HUDEP-2 (cell line): Measurements from ENCODE around the gene TGM5.
"Not testable (repeated sequence)": the region's sequence is repeated elsewhere in the genome, so short reads cannot be mapped to it uniquely, and the experiment has no call there.

ENCODE experiments used
- DNase-seq, 76 experiments: peaks; one replicate each; lab custom pipeline; 2025; ENCODE audit not compliant: unreplicated experiment in 76 of 76; lab: John Stamatoyannopoulos, UW

The TGM5 gene, protein sequence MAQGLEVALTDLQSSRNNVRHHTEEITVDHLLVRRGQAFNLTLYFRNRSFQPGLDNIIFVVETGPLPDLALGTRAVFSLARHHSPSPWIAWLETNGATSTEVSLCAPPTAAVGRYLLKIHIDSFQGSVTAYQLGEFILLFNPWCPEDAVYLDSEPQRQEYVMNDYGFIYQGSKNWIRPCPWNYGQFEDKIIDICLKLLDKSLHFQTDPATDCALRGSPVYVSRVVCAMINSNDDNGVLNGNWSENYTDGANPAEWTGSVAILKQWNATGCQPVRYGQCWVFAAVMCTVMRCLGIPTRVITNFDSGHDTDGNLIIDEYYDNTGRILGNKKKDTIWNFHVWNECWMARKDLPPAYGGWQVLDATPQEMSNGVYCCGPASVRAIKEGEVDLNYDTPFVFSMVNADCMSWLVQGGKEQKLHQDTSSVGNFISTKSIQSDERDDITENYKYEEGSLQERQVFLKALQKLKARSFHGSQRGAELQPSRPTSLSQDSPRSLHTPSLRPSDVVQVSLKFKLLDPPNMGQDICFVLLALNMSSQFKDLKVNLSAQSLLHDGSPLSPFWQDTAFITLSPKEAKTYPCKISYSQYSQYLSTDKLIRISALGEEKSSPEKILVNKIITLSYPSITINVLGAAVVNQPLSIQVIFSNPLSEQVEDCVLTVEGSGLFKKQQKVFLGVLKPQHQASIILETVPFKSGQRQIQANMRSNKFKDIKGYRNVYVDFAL

DNA sequence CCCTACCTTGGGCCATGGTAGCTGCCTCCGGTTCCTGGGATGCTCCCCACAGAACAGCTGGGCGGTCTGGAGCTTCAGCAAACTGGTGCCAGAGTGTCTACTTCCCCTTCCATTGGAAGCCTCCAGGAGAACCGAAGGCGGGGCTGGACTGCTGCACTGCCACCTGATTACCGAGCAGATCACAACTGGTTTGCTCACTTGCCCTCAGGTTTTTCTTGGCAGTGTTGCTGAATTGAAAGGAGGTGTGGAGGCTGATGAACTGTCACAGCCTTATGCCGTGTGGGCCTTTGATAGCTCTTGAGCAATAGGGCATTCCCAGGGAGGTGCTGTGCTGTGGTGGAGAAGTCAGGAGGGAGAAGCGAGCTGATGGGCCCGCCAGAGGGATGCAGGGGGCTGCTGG lies at the start of gene TGM5:
TSS of gene TGM5 (minus strand) at position 95 of the 400 bp plus-strand sequence. CDS start at position 16, 79 bp downstream.
- DNase-seq: no peak

DNA sequence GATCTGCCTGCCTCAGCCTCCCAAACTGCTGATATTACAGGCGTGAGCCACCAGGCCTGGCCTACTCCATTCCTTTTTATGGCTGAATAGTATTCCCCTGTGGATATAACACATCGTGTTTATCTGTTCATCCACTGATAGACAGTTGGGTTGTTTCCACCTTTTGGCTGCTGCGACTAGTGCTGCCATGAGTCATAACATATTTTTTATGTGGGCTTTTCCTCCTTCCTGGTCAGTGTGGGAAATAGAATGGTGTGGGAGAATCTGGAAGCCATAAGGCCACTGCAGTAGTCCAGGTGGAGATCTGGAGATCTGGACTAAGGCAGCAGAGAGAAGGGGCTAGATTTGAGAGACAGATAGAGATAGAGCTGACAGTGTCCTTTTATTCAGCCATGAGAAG lies 47.4 kb upstream of the TGM5 start:
- no peak for DNase-seq

DNA sequence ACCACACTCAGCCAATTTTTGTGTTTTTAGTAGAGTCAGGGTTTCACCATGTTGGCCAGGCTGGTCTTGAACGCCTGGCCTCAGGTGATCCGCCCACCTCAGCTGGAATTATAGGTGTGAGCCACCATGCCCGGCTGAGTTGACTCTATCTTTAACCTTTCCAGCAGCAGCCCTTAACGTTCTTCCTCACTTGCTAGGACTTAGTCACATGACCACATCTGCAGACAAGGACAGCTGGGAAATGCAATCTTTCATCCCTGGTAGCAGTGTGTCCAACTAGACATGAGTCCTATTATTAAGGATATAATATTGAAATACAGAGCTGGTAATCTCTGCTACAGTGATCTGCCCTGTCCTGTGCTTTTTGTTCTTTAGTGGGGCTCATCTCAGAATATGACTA lies 45.6 kb upstream of the TGM5 start:
- DNase-seq: no peak

DNA sequence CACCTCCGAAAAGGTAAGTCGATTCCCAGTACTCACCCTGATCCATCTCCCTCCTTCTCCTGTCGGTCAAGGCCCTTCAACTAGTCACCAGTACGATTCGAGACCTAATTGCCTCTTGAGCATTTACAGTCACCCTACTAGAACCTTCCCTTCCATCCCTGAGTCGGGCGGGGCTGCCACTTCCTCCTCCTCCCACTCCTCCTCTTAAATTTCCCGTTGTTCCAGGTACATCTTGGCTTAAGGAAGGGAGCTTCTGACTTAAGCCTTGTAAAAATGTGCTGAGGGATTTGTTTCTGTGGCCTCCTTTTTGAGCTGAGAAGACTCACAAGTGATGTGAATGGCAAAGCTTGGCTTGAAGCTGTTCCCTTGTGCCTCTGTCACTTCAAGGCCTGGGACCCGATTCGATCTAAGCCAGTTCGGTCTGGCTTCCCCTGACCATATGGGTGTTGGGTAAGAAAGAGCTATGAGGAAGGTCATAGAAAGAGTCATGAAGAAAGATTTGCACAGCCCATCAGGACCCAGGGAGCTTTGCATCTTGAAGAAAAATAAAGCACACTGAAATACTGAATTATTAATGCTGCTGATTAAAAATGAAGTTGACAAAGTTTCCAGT lies 35.6 kb upstream of the TGM5 start, which contains the start of gene TGM7:
TSS of gene TGM7 (minus strand) at position 51 of the 613 bp plus-strand sequence.
- no peak for DNase-seq

DNA sequence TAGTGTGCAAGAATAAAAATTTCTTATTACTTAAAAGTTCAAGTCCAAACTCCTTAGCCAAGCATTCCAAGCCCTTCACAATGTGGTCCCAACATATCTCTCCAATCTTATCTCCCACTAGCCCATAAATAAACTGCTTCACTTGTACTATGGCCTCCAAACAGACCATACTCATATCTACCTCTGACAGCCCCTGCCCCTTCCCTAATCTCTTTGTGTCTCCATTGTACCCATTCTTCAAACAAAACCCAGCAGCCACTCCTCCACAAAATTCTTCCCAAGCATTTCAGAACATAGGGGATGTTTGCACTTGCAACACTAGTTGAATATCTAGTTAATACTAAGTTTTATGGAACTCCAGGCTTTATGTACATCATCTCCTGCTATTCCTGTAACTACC lies 33.2 kb upstream of the TGM5 start:
- DNase-seq: no peak

DNA sequence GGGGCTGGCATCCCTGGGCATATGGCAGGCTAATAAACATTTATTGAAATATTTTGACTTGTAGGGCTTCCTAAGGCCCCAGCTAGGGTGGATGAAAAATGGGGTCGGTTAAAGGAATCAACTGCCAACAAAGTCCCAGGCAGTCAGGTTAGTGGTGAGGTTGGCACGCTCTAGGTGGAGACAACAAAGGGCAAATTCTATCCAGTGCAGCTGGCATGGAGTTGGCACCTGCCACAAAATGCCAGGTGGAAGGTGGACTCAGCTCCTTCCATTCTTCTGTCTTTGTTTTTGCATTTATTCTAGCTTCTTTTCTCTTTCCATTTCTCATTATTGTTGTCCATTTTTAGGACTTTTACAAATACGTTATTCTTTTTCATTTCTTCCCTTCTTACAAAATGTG lies 32.7 kb upstream of the TGM5 start:
- DNase-seq: no peak

DNA sequence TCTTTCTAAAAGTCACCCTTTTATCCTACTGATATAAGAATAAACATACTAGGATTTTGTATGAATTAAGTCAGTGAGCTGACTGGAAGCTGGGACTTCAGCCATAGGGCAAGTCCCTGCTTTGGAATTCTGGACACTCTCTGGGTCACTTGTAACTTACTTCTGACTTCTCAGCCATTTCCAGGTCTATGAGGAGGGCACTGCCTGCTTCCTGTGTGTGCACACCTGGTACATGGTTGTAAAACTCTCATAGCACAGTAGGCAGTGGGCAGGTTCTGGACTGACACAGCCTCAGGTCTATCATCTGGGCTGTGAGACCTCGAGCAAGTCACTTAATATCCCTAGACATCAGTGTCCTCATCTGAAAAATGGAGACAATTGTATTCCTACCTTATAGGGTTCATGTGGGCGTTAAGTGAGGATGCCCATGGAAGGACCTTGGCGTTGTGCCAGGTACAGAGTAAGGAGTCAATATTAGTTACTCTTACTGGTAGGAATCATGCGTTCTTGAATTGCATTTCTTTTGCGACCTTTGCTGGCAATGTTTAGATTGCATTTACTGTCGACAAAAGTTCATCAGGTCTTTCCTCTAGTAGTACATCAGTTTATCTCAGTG lies 27.5 kb upstream of the TGM5 start:
- DNase-seq: no peak

DNA sequence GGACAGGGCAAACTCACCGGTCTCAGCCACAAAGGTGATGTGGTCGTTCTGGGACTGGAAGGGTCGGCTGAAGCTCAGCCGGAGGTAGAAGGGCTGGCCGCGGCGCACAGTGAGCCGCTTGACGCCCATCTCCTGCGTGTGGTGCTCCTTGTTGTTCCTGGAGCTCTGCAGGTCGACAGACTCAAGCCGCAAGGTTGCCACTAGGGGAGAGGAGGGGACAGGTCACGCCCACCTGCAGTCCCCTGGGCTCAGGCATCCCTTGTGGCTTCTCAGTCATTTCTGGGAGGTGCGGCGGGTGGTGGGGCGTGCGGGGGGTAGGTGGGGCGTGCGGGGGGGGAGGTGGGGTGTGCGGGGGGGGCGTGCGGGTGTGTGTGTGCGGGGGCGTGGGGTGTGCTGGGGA lies 26.7 kb upstream of the TGM5 start:
- DNase-seq: peak in 1 of 76 experiments; percentile 20

DNA sequence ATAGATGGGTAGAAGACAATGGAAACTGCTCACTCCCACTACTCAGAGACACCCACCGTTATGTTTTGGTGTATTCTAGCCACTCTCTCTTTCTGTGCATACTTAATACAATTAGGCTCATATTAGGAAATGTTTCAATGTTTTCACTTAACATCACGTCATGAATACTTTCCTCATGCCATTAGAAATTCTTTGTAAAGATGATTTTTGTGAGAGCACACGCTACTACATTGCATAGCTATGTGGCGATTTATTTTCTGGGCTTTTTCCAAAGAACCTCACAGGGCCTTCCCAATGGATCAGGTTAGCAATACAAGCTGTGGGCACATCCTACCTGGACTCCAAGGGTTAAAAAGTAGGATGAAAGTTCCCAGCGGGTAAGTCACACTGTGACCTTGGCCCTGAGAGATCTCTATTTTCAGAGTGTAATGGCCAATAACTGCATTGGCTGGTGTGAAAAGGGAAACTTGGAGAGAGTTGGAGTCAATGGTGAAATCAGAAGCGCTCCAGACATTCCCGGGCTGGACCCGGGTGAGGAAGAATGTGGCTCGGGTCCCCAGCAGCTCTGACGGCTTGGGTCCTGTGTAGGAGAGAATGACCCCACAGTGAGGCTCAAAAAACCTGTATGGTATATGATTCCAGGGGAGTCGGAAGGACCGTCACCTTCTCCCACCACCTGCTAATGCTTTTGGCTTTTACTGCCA lies 25.8 kb upstream of the TGM5 start:
- DNase-seq: no peak

DNA sequence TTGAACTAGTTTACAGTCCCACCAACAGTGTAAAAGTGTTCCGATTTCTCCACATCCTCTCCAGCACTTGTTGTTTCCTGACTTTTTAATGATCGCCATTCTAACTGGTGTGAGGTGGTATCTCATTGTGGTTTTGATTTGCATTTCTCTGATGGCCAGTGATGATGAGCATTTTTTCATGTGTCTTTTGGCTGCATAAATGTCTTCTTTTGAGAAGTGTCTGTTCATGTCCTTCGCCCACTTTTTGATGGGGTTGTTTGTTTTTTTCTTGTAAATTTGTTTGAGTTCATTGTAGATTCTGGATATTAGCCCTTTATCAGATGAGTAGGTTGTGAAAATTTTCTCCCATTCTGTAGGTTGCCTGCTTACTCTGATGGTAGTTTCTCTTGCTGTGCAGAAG lies 22.9 kb upstream of the TGM5 start:
- not testable (repeated sequence) for DNase-seq

DNA sequence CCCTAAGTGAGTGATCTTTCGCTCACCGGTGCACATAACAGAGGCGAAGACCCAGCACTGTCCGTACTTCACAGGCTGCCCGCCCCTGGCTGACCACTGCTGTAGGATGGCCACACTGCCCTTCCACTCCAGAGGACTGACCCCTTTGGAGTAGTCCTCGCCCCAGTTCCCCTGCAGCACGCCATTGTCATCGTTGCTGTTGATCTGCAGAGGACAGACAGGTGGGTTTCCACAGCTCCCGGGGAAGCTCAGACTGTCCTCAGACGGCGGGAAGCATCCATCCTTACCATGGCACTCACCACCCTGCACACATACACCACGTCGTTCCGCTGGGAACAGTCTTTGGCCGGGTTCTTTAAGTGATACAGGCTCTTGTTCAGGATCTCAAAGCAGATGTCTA lies 20.5 kb upstream of the TGM5 start:
- no peak for DNase-seq

DNA sequence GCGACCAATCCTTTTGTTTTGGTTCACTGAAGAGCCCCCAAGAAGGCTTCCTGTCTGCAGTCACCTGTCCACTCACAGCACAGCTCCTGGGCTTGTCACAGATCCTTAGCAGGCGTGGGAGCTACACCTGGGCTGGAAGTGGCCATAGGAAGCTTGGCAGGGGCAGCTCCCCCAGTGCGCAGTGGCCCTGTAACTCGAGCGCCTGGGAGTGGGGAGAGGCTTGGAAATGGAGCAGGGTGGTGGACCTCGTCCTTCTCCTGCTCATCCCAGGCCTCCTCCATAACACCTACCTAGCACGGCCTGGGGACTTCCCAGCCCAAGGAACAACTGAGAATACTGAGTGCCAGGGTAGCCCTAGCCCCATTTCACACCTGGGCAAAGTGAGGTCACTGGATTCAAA lies 19.3 kb upstream of the TGM5 start:
- DNase-seq: no peak

DNA sequence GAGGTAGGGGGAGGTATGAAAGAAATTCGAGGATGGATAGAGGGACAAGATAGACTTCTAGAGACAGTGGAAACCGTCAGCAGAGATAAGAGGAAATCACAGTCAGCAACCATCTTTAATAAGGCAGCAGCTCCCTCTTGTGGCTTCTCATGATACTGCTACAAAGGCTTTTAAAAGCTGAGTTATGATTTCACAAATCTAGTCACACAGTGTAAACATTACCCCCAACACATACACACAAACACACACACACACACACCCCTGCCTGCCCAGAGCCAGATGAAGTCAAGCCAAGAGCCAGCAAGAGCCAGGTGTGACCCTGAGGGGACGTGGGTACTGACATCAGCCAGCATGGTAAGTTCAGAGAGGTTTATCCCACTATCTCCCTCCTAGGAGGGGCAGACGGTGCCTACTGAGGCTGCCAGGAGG lies 18.9 kb upstream of the TGM5 start:
- peak in 53 of 76 experiments; percentile 4 to 72 (median 43) for DNase-seq

DNA sequence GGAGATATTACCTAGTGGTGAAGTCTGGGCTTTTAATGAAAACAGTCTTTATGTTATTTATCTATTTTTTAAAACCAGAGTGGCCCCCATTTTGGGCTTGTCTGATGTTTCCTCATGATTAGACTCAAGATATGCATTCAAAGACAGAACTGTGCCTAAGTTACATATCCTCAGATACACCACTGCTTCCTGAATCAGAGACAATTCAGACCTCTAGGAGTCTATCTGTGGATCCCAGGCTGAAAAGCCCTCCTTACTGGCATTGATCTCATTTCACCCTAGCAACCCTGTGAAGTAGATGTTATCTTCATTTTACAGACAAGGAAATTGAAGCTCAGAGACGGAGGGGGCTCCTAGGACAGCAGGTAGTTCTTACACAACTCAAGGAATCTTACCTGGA lies 16.8 kb upstream of the TGM5 start:
- DNase-seq: no peak

DNA sequence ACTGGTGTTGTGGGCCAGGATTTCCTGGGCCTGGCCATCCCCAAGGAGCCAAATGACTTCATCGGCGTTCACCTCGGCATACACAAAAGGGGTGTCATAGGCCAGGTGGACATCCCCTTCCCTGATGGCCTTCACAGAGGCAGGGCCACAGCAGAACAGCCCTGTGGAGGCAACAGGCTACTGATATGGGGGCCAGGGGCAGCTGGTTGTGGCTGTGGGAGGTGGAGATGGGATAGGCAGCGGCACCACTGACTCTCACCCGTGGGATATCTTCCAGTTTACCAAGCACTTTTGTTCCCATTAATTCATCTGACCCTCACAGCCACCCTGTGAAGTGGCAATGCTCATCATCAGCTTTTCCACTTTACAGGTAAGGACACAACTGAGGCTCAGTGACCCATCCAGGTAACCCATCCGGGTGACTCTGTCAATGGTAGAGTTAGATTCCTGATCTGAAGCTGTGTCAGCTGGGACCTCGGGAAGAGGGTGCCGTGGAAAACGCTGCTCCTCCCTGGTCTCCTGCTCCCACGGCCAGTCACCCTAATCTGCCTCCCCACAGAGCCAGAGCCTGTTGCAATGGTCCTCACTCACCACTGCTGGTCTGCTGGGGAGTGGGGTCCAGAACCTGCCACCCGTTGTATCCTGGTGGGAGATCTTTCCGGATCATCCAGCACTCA lies 15.3 kb upstream of the TGM5 start:
- DNase-seq: no peak

DNA sequence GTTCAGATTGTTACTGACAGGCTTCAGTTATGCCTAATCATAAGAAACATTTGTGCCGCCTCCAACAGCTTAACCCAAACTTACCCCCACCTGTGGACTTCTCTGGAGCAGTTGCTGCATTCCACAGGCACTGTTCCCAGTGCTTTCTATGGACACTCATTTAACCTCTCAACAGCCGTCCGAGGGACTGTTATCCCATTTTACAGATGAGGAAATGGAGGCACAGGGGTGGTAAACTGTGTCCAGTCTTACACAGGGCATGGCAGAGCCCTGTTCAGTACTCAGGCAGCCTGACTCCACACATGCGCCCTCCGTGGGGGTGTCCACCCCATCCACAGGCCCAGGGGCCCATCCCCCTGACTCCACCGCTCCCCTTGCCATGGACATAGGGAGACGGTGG lies 14.3 kb upstream of the TGM5 start:
- DNase-seq: no peak

DNA sequence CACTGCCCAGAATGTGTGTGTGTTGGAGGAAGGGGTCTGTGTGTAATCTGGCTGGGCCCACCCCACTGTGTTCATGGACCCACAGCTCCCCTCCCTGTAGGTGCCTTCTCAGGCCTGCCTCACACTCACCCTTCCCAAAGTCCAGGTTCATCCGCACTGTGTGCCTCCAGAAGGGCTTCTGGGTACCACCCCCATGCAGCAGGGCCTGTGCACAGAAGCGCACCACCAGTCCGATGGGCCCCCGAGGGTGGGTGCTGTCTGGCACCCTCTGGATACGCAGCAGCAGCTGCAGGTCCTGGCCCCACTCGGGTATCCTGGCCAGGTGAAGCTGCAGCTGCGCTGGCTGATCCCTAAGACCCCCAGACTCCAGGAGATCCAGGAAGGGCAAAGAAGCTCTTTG lies 12.8 kb upstream of the TGM5 start:
- no peak for DNase-seq

DNA sequence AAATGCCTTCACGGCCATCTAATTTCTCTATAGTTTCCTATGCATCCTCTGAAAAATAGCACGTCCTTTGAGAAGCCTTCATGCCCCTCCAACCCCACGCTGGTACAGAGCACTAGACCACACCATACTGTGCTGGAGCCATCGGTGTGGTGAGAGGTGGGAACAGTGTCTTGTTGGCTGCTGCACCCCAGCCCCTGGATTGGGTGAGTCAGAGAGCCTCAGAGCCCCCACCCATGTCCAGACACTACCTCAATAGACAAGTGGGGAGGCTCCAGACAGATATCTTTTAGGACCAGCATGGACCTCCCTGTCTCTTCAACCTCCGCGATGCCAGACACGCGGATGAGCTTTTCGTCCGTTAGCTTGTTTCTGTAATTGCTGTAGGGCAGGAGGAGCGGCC lies 12.1 kb upstream of the TGM5 start:
- no peak for DNase-seq

DNA sequence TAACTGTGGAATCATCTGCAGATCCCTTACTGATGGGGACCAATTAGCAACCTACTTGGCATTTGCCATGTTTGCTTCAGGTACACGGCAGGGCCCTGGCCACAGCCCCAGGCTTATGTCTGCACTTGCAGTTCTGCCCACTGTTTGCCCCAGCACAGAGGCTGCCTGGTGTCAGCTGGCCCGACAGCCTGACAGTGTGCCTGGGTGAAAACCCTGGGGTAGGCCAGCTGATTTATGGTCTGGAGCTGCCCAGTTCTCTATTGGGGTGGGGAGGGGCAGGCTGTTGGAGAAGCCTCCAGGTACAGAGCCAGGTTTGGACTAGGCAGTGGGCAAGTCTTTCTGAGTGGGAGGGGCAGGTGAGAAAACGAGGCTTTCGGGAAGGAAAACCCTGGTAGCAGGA lies 11.2 kb upstream of the TGM5 start:
- DNase-seq: no peak

DNA sequence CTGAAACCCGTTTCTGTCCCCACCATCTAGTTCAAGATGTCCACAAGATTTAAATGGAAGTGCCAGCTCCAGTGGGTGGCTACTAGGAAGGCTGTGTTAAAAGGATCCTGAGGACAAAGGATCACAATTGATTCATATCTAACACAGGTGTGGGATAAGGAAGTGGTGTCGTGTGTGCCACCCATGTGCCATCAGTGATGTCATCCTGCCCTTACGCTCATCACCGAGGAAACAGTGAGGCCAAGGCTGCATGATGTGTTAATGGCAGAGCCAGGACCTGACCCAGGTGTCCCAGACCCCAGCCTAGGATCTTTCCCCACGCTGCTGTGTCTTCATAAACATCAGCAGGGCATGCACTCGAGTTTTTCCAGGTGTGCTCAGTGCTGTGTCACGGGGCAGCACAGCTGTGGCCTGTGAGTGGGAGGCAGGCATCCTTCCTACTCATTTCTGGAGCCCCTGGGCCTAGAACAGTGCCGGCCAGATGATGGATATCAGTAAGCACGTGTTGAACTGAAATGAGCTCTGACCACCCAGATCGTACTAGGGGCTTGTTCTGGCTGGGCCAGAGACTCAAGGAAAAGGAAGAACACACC lies 10.6 kb upstream of the TGM5 start:
- DNase-seq: no peak
